ENCODE data around the gene OPHN1.

Gene OPHN1

GRCh38 chrX:68121835-68122234 is 311.5 kb downstream of the OPHN1 start:
- TF ChIP-seq REST (IDR thresholded peaks at IDR 0.05; ENCODE audit: insufficient read depth in 1 of 2, low read depth in 2 of 2, low read length in 2 of 2) (no peak), FOXP2 (optimal IDR thresholded peaks at IDR 0.05; ENCODE audit: borderline replicate concordance, extremely low read depth, extremely low read length, insufficient read depth) (no peak)

GRCh38 chrX:68121371-68121770 is 311.9 kb downstream of the OPHN1 start:
- TF ChIP-seq FOXP2 (optimal IDR thresholded peaks at IDR 0.05; ENCODE audit: borderline replicate concordance, extremely low read depth, extremely low read length, insufficient read depth) (no peak), SIN3A (IDR thresholded peaks at IDR 0.05; ENCODE audit: borderline replicate concordance, insufficient read depth, low read length) (no peak), TAF1 (IDR thresholded peaks at IDR 0.05; ENCODE audit: borderline replicate concordance, insufficient read depth, low read length) (no peak), REST (IDR thresholded peaks at IDR 0.05; ENCODE audit: insufficient read depth in 1 of 2, low read depth in 2 of 2, low read length in 2 of 2) (no peak), POLR2AphosphoS5 (IDR thresholded peaks at IDR 0.05; ENCODE audit: low read depth, low read length) (no peak)

GRCh38 chrX:68115371-68115770 is 317.9 kb downstream of the OPHN1 start:
- TF ChIP-seq TAF1 (IDR thresholded peaks at IDR 0.05; ENCODE audit: borderline replicate concordance, insufficient read depth, low read length) (no peak), POLR2AphosphoS5 (IDR thresholded peaks at IDR 0.05; ENCODE audit: low read depth, low read length) (no peak)

- TF ChIP-seq FOXP2 (optimal IDR thresholded peaks at IDR 0.05; ENCODE audit: borderline replicate concordance, extremely low read depth, extremely low read length, insufficient read depth) = no peak
- TF ChIP-seq TAF1 (IDR thresholded peaks at IDR 0.05; ENCODE audit: borderline replicate concordance, insufficient read depth, low read length) = no peak
- TF ChIP-seq SIN3A (IDR thresholded peaks at IDR 0.05; ENCODE audit: borderline replicate concordance, insufficient read depth, low read length) = no peak
- TF ChIP-seq REST (IDR thresholded peaks at IDR 0.05; ENCODE audit: insufficient read depth in 1 of 2, low read depth in 2 of 2, low read length in 2 of 2) = no peak
- TF ChIP-seq POLR2AphosphoS5 (IDR thresholded peaks at IDR 0.05; ENCODE audit: low read depth, low read length) = no peak
These were observed 318.6 kb downstream of the OPHN1 start for GRCh38 chrX:68114573-68115129.

- no peak for TF ChIP-seq SIN3A (IDR thresholded peaks at IDR 0.05; ENCODE audit: borderline replicate concordance, insufficient read depth, low read length)
- no peak for TF ChIP-seq FOXP2 (optimal IDR thresholded peaks at IDR 0.05; ENCODE audit: borderline replicate concordance, extremely low read depth, extremely low read length, insufficient read depth)
- TF ChIP-seq REST (IDR thresholded peaks at IDR 0.05; ENCODE audit: insufficient read depth in 1 of 2, low read depth in 2 of 2, low read length in 2 of 2) = no peak
- TF ChIP-seq TAF1 (IDR thresholded peaks at IDR 0.05; ENCODE audit: borderline replicate concordance, insufficient read depth, low read length) = no peak
- TF ChIP-seq POLR2AphosphoS5 (IDR thresholded peaks at IDR 0.05; ENCODE audit: low read depth, low read length) = no peak
These were observed 319.3 kb downstream of the OPHN1 start for GRCh38 chrX:68113837-68114572.
